ENCODE results near the gene IRF2.
"Not testable (repeated sequence)": the region's sequence is repeated elsewhere in the genome, so short reads cannot be mapped to it uniquely, and the experiment has no call there.

The IRF2 gene

DNA sequence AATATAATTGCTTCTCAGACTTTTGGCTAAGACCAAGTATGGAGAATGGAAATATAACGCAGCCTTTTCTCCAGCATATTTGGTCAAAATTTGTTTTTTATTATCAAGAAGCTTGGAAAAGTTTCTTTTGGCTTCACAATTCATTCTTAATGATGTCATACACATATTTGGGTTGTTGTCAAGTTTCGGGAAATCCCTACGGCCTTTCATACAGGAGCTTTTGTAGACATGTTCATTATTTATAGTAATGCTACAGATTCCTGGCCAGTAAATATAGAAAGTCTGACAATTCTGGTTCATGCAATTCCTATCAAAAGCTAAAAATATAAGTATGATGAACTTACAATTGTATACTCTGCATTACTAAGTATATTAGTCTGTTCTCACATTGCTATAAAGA is 112.9 kb downstream of the IRF2 start:
- FAIRE-seq, result no peak

DNA sequence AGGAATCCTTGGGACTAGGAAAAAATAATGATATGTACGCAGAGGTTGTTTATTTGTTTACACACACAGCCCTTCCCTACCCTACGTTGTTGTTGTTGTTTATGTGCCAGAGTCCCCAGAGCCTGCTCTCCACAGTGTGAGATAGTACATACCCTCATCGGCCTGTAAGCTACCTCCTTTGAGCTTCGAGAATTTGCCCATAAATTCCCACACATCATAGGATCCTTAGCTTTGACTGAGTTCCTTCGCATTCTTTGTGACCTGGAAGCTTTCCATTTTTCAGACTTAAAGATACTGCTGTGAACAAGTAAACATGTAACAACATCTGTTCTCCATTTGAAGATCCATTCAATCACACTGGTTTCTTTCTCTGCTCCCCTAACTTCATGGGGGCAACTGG is 114.5 kb downstream of the IRF2 start:
- FAIRE-seq, result no peak

DNA sequence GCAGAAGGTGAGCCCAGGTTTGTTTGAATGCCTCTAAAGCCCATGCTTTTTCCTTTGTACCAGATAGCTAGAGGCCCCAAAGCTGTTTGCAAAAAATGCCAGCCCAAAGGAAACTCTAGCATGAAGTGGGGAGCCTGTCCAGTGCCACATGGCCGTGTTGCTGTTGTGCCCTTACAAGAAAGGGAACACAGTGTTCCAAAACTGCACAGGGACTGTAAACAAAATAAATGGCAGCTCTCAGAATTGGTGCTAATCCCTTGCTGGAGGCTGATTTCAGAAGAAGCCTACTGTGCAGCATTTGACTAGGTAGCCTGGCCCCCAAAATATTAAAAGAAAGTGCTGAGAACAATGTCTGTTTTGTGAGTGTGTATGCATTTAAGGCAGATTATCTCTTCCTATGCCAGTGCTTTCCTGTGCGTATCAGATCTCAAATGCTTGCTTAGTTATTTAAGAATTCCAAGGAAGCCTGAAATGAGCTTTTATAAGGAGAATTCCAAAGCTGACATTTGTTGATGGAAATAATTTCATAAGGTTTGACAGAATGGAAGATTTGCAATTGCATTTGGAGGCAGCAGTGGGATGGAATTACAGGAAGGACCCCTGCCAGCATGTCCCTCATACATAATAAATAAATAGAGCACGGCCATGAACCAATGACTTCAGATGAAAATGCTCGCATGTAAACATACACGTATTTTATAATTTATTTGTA is 115.7 kb downstream of the IRF2 start:
- FAIRE-seq, result no peak

DNA sequence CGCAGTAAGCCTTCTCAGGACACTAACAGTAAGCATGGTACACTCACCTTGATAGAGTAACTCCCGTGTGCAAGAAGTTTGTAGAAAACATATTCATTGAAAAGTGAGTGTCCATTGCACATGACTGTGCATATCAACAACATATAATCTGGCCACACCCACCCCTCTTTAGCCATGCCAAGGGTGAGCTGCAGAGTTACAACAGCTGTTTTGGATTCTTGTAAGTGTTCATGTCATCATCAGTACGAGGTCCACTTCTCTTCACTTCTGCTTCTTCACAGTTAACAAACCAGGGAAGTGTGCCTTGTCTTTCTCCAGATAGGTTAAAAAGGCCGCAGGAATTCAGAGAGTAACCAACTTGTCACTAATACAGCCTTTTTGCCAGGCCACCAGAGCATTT is 116.6 kb downstream of the IRF2 start:
- FAIRE-seq, result no peak

DNA sequence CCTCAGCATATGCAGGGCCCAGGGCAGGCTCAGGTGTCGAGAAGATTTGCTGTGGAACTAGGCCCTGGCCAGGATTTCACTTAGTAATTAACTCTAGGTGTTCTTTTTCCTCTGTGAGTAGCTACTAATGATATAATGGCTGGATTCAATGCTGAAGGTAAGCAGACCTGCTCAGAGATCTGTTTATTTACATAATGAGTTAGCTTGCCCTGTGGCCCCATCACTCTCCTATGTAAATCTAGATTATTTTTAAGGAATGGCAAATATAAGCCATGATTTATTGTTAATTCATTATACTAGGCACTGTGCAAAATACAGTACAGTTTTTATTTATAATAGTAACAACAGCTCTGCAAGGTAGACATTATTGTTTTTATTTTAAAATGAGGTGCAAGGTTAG is 117.2 kb downstream of the IRF2 start:
- no peak for FAIRE-seq

DNA sequence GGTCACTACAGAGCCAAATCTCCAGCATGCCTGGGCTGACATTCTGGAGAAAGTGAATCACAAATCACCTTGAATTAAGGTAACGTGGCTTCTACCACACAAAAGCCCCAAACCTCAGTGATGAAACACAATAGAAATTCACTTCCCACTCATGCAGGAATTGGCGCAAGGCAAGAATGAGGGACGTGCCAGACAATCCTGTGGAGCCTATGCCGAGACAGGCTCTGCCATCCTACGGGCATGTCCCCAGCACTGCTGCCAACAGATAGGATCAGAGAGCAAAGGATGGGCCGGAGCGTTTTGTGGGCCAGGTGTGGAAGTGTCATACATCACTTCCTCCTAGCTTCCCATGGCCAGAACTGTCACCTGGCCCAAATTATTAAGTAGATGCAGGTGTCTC is 118.0 kb downstream of the IRF2 start:
- FAIRE-seq, result no peak

DNA sequence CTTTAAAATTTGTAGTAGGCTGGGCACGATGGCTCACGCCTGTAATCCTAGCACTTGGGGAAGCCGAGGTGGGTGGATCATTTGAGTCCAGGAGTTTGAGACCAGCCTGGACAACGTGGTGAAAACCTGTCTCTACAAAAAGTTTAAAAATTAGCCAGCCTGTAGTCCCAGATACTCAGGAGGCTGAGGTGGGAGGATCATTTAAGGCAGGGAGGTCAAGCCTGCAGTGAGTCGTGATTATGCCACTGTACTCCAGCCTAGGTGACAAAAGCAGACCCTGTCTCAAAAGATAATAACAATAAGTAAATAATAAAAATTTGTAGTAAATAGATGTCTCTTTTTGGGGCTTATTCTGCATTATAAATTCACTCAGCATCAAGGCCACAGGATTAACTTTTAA is 118.5 kb downstream of the IRF2 start:
- no peak for FAIRE-seq

DNA sequence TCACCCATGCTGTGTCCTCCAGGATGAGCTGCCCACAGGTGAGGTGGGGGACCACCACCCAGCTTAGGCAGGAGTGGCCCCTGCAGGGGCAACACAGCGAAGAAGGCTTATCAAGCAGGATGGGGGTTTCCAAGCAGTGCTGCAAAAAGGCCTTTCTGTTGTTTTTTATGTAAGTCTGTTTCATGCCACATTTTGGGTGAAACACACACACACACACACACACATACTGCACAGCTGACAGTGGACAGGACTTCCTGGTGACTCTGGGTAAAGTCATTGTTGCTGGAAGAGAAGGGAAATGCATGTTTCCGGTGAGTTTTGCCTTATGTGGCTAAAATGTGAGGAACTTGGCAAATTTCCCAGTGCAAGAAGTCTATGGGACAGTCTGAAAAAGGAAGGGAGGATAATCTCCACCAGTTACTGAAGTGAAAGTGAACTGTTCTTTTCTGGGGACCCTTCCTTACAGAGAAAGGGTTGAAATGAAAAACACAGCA is 119.2 kb downstream of the IRF2 start:
- no peak for FAIRE-seq

DNA sequence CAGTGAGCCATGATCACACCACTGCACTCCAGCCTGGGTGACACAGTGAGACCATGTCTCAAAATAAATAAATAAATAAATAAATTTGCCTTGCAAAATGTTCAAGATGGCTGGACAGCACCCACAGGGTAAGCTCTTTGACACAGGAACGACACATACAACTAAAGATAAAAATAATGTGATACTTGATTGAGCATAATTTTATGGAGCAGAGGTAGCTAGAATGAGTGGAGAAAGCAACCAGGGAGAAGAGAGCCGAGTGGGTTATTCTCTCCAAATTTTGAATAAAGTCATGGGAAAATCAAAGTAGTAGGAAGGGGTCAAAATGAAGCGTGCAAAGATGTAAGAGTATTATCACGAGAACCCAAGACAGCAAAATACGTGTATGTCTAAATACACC is 121.5 kb downstream of the IRF2 start:
- FAIRE-seq, result no peak

DNA sequence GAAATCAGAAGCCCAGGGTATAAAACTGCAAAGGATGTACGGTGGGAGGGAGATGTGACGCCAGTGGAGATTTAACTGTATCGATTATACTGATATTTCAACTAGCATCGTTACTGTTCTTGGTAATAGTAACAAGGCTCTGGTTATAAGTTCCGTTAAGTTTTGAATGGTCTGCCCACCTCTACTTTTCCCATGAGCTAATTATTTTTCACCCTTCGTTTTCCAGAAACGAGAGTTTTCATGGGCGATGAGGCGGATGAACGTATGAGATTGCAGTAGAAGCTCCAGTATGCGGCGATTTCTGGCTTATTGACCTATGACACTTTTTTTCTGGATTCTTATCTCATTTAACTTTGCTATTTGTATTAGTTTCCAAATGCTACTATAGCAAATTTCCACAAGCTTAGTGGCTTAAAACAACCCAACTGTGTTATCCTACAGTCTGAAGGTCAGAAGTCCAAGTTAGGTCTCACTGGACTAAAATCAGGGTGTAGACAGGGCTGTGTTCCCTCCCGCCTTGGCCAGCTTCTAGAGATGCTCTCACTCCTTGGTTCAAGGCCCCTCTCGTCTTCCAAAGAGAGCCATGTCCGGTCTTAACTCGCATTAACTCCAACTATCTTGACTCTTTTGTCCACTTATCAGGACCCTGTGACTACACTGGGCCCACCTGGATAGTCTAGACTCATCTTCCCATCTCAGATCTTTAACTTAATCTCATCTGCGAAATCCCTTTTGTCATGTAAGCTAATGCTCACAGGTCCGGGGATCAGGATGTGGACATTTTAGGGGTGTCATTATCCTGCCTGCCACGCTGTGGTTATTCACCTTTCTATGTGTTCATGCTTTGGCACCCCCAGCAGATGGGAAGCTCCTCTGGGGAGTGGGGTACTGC is 122.5 kb downstream of the IRF2 start:
- no peak for FAIRE-seq

DNA sequence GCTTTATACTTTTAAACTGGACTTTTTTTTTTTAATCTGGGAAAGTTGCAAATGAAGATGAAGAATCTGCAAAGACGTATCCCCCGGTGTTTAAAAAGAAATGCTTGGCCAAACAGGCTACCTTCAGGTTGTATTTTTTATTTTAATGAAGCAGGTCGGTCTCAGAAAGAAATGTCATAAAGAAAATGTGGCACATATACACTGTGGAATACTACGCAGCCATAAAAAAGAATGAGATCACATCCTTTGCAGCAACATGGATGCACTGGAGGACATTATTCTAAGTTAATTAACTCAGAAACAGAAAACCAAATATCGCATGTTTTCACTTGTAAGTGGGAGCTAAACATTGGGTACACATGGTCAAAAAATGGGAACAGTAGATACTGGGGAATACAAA is 123.4 kb downstream of the IRF2 start:
- no peak for FAIRE-seq

DNA sequence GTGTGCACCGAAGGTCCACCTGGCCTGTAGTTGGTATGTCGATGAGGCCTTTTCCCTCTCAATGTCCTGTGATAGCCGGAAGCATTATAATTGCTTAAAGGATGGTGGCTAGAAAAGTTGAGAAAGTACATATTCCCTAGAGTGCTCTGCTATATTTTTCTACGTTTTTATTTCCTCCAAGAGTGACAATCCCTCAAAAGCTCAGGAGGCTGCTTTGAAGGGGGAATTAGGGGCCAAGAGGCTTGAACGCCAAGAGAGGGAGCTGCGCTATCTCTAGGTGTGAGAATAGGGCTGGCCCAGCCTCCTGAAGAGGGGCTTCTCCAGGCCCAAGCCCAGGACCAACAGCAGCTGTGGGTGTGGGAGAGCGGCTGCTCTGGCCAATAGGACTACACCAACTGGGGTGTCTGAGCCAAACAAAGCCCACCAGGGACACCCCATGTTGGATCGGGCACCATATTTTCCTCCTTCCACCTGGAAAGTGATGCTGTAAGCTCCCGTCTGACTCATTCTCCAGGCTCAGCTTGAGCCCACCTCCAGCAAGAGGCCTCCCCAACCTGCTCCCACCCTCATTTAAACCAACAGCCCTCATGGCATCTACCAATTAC is 124.0 kb downstream of the IRF2 start:
- no peak for FAIRE-seq

DNA sequence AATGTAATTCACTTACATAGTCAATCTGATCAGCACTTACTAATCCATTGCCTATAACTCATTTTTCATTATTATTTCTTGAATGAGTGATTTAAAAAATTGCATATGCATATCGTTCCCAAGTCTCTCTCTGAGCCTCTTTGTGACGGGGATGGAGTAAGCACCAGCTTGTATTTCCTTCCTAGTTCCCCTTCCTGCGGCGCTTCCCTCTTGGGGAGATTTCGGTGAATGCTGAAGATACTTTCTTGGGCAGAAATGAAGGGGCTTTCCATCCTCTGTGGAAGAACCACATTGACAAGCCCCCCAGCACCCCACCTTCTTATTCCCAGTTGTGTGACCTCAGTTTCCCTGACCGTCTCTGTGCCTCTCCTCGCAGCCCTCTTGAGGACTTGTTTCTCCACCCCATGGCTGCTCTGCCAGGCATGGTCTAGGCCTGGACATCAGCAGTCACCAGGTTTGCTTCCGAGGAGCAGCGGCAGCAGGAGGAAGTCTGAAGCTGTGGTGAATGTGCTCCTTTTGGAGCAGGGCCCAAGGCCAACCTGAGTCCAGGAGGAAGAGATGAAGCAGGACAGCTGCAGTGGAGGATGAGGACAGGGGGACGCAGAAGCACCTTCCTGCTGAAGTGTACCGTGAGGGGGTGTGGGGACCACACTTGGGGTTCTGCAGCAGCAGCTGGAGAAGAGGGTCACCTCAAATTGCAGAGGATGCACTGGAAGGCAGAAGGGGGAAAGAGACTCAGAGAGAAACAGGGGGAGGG is 124.9 kb downstream of the IRF2 start:
- no peak for FAIRE-seq

DNA sequence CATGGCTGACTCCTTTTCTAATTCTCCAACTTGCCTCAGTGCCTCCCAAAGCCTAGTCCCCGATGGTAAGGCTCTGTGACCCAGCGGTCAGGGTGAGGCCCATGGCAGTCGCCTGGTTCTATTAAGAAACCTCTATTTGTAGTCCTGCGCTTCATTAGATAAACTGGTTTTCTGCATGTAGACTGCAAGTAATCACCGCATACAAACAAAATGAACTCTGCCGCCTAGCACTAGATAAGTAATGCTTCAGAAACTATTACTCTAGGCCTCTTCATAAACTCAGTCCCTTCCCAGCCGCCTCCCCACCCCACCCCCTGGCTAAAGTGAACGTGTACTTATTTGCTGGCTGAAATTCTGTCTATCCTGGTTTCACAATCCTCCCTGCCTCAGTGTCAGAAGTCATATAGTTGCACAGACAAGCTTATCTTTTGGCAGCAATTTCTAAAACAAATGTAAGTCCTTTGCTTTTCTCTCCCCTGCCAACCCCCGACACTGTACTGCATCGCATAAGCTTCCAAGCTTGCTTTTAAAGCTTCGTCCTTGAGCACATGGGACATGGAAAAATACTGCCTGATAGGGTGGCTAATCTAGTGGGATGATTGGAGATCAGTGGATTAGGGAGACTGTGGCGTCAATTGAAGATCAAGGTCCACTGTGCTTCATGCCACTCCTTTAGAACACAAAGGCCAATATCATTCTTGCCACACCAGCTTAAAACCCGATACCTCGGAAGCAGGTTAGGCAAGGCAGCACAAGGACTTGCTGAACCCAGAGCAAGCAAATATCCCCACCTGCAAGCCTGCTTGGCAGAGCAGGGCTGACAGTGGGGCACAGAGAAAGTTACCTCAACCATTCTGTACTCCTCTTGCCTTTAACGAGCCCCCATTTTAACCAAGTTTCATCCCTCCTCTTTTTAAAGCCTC is 125.8 kb downstream of the IRF2 start:
- no peak for FAIRE-seq

DNA sequence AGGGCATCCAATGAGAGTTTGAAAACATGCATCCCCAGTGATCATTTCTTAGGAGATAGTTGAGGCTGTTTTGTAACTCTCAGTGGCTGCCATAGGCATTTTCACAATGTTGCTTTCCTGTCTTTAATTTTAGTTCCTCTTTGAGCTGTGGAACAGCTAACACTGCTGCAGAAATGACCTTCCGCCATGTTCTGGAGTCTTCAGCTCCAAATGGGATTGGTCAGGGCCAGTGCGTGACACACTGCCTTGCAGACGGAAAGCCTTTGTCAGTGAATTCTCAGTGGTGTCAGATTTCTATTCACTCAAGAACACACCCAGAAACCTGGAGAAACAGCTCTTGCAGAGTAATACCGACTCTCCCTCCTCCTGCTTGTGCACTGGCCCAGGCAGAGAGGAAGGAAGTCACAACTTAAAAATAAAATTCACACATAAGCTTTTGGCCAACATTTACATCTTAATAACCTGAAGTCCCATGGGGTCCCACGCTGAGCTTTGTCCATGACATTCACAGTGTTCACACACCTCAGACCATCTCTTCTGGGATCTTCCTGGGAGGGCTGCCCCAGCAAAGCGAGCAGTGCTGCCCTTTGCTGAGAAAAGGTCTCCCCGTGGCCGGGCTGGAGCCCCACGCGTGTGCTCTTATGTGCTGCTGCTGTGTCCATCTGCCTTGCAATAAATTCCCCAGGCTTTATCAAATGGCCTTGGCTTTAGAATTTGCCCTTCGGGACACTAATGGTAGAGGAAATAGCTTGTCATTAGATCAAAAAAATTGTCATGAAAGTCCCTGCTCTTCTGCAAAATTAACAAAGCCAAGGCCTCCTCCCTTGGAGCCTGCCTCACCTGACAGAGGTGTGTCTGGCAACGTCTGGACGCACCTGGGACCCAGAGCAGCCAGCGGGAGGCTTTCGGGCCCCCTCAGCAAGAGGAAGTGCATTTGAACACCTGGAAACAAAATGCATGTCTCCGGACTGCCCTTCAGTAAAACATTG is 126.8 kb downstream of the IRF2 start:
- no peak for FAIRE-seq

DNA sequence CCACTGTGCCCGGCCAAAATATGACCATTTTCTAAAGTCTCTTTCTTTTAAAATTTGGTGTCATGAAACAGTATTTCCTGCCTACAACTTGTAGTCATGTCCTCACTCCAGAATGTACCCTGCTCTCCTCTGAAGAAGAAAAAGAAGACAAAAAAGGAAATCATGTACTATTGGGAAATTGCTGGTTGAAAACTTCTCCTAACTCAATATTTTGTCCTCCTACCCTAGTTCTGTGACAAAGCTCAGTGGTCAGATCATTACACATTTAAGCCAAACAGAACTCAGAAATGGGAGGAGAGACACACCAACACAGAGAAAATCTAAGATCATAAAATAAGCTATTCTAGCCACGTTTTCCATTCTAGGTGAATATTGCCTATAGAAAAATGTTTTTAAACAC is 127.7 kb downstream of the IRF2 start:
- no peak for FAIRE-seq

DNA sequence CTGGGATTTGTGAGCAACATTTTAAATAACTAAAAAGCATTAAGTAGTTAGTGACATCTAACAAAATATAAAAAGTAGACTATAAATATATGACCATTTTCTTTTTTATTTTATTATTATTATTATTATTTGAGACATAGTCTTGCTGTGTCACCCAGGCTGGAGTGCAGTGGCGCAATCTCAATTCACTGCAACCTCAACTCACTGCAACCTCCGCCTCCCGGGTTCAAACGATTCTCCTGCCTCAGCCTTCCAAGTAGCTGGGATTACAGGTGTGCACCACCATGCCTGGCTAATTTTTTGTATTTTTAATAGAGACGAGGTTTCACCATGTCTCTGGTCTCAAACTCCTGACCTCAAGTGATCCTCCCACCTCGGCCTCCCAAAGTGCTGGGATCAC is 128.1 kb downstream of the IRF2 start:
- not testable (repeated sequence) for FAIRE-seq

DNA sequence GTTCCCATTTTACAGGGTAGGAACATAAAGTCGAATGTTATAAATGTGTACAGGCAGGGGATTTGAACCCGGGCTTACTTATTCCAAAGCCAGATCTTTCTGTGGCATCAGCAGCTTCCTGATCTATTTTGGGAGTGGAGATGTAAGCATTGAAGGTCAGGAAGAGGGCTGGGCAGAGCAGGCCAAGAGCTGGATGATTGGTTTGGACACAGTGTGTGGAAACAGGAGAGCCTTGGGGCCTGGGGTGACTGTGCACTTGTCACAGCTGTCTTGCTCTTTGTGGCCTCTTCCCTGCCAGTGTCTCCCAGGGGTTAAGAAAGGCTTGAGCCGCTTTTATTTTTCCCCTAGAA is 128.8 kb downstream of the IRF2 start:
- no peak for FAIRE-seq

DNA sequence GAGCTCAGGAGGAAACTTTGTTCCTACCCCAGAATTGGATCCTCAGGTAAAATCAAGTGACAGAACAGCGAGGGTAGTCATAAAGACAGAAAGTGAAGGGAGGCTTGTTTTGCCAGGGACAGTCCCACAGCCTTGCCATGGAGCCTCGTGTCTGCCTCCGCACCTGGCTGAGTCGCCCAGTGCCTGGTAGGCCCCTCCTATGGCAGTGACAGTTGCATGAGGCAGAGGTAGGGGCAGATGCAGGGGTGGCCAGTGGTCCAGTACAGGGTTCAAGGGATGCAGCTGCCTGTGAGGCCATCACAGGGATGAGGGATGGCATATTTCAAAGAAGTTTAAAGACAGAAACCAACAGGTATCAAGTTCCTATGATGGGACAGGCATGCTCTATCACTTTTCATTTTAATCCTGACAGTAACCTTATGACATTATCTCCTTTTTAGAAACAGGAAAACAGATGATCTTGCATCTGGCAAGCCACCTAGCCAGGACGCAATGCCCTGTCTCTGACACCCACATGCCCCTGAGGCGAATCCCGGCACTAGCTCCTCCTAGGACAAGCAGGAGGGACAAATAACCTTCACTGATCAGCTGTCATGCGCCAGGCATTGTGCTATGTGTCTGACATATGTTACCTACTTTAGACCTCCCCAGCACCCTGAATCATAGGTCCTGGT is 129.3 kb downstream of the IRF2 start:
- no peak for FAIRE-seq

DNA sequence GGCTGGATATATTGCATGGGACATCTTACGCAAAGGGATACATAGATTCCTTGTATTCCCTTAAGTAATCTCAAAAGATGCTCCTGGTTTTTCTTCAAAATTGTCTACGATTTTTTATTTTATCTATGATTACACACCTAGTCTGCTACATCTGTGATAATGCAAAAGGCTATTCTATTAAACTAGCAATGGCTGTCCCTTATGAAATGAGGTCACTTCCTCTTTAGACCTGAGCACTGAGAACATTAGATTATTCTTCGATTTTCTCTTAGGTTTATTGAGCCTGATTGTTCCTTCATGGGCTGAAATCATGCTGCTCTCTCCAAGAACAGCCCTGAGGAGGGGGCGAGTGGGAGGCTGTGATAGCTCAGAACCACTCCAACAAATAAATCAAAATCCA is 129.9 kb downstream of the IRF2 start:
- FAIRE-seq, result no peak

Data from endometrium (tissue), 2 donors.